ENCODE results near the gene PACS2. TPM values are rescaled to one million over a fixed set of nuclear protein-coding genes. Genes with fewer than 3 reads are reported as not detected.

Gene PACS2
- total RNA-seq, 1 experiment from 2014 or later = 62.0 TPM

- Histone ChIP-seq H3K27ac (ENCODE audit: low read length) (no peak overlapping the region), H3K4me2 (ENCODE audit: low read length) (no peak overlapping the region), H3K79me2 (ENCODE audit: low read length) (0 out of 2 replicates have a peak, but pooled peaks cover 5% of the 10 kb centered on the region), H3K9me3 (ENCODE audit: low read length) (no peaks in the 10 kb centered on the region), H3K4me1 (ENCODE audit: insufficient read depth, low read length) (no peaks in the 10 kb centered on the region), H2AFZ (ENCODE audit: low read length) (no peak overlapping the region), H4K20me1 (ENCODE audit: low read length) (no peaks in the 10 kb centered on the region), H3K4me3 (ENCODE audit: low read length) (no peak overlapping the region), H3K9me2 (replicated peaks; ENCODE audit: low read length) (no peaks in the 10 kb centered on the region), H3K27me3 (ENCODE audit: low read length) (no peaks in the 10 kb centered on the region), H3F3A (ENCODE audit: low read length, unreplicated experiment) (no peaks in the 10 kb centered on the region), H3K9ac (ENCODE audit: low read length) (no peak overlapping the region), H3K36me3 (ENCODE audit: low read depth, low read length) (no peaks in the 10 kb centered on the region)
- ATAC-seq (no peak), DNase-seq (no peak)
- intact Hi-C loops (cut with micrococcal nuclease) = no loop called here
- ChIA-PET CTCF (no interaction called here), POLR2A (ENCODE audit: unreplicated experiment) (no interaction called here)
- TF ChIP-seq EZH2 (IDR thresholded peaks at IDR 0.05; ENCODE audit: low read length, unreplicated experiment) (no peak), EZH2phosphoT487 (IDR thresholded peaks at IDR 0.05; ENCODE audit: borderline replicate concordance, low read length) (no peak), CTCF (conservative IDR thresholded peaks at IDR 0.05; ENCODE audit: low read depth, low read length) (no peak)
- BruUV-seq (replicated peaks) = no TSS peak
These were observed 34.6 kb downstream of the PACS2 start for GRCh38 chr14:105348945-105349699.

GRCh38 chr14:105349992-105350391 lies 35.4 kb downstream of the PACS2 start:
- ATAC-seq = no peak
- Histone ChIP-seq H3K79me2 (ENCODE audit: low read length) (no peaks in the 10 kb centered on the region), H3K36me3 (ENCODE audit: low read depth, low read length) (no peaks in the 10 kb centered on the region), H4K20me1 (ENCODE audit: low read length) (no peaks in the 10 kb centered on the region), H3K27me3 (ENCODE audit: low read length) (no peaks in the 10 kb centered on the region), H3K9me2 (replicated peaks; ENCODE audit: low read length) (no peaks in the 10 kb centered on the region), H3K4me3 (ENCODE audit: low read length) (no peak overlapping the region), H3K27ac (ENCODE audit: low read length) (no peak overlapping the region), H3K4me2 (ENCODE audit: low read length) (no peak overlapping the region), H3K9ac (ENCODE audit: low read length) (no peak overlapping the region), H2AFZ (ENCODE audit: low read length) (no peak overlapping the region), H3F3A (ENCODE audit: low read length, unreplicated experiment) (no peaks in the 10 kb centered on the region), H3K4me1 (ENCODE audit: insufficient read depth, low read length) (no peaks in the 10 kb centered on the region), H3K9me3 (ENCODE audit: low read length) (no peaks in the 10 kb centered on the region)
- DNase-seq = no peak
- no TSS peak for BruUV-seq (replicated peaks)
- CTCF ChIA-PET = no interaction called here
- intact Hi-C loops (cut with micrococcal nuclease) = no loop called here
- TF ChIP-seq CTCF (conservative IDR thresholded peaks at IDR 0.05; ENCODE audit: low read depth, low read length) (no peak), EZH2phosphoT487 (IDR thresholded peaks at IDR 0.05; ENCODE audit: borderline replicate concordance, low read length) (no peak), EZH2 (IDR thresholded peaks at IDR 0.05; ENCODE audit: low read length, unreplicated experiment) (no peak)
- POLR2A ChIA-PET (ENCODE audit: unreplicated experiment) = no interaction called here
